AG09309 (cell line): ENCODE data around the gene PCK2.

Experiments used
- DNase-seq: peaks from one replicate; pipeline ENCODE4 v3.0.0-alpha.2; 2010; ENCODE audit warnings: low read depth
- H3K4me3 ChIP-seq: 2 replicates; pipeline ENCODE4 v1.5.1; 2011; ENCODE audit warnings: mild to moderate bottlenecking, low read depth, low read length, moderate library complexity; ENCODE audit not compliant: control insufficient read depth
- CTCF ChIP-seq: IDR thresholded peaks from 2 replicates; pipeline ENCODE4 v1.5.1; 2011; ENCODE audit warnings: mild to moderate bottlenecking, low read depth, low read length, inconsistent platforms; ENCODE audit not compliant: insufficient read depth, control insufficient read depth; ENCODE audit errors: missing control alignments

Gene PCK2

GRCh38 chr14:24116128-24116814 is 22.2 kb downstream of the PCK2 start:
- no peak overlapping the region; the same call in 1 of the 2 replicates for H3K4me3 ChIP-seq
- no peak for DNase-seq
- no peak for TF ChIP-seq CTCF

- no peak for DNase-seq
- no peak for TF ChIP-seq CTCF
- H3K4me3 ChIP-seq: no peak overlapping the region
Observed at GRCh38 chr14:24117179-24117578, 23.1 kb downstream of the PCK2 start.

- TF ChIP-seq CTCF: no peak
- no peak for DNase-seq
- H3K4me3 ChIP-seq: no peak overlapping the region
Observed at GRCh38 chr14:24119691-24120090, 25.6 kb downstream of the PCK2 start.

GRCh38 chr14:24121210-24121609 is 27.1 kb downstream of the PCK2 start:
- DNase-seq: no peak
- no peak overlapping the region for H3K4me3 ChIP-seq
- TF ChIP-seq CTCF: no peak

- no peak overlapping the region for H3K4me3 ChIP-seq
- no peak for DNase-seq
- TF ChIP-seq CTCF: no peak
Observed at GRCh38 chr14:24122416-24122815, 28.3 kb downstream of the PCK2 start.

- TF ChIP-seq CTCF: no peak
- DNase-seq: no peak
- no peak overlapping the region for H3K4me3 ChIP-seq
Observed at GRCh38 chr14:24122898-24123297, 28.8 kb downstream of the PCK2 start.
